ENCODE data around the gene CSF1. TPM values are rescaled to one million over a fixed set of nuclear protein-coding genes. Genes with fewer than 3 reads are reported as not detected.

Gene CSF1
- total and polyA plus RNA-seq, 2 of the 13 experiments (the other 11 are each of a cell fraction or from before 2014, with no cell fraction given) = 4.6 to 13.3 TPM

GRCh38 chr1:109910123-109910962 lies at the start of gene CSF1 (continued):
- TF ChIP-seq, protein P1, sequence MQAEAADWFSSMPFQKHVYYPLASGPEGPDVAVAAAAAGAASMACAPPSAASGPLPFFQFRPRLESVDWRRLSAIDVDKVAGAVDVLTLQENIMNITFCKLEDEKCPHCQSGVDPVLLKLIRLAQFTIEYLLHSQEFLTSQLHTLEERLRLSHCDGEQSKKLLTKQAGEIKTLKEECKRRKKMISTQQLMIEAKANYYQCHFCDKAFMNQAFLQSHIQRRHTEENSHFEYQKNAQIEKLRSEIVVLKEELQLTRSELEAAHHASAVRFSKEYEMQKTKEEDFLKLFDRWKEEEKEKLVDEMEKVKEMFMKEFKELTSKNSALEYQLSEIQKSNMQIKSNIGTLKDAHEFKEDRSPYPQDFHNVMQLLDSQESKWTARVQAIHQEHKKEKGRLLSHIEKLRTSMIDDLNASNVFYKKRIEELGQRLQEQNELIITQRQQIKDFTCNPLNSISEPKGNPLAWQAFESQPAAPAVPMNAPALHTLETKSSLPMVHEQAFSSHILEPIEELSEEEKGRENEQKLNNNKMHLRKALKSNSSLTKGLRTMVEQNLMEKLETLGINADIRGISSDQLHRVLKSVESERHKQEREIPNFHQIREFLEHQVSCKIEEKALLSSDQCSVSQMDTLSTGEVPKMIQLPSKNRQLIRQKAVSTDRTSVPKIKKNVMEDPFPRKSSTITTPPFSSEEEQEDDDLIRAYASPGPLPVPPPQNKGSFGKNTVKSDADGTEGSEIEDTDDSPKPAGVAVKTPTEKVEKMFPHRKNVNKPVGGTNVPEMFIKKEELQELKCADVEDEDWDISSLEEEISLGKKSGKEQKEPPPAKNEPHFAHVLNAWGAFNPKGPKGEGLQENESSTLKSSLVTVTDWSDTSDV (CRISPR knock-in tag; IDR thresholded peaks at IDR 0.05) = no peak
- no peak for TF ChIP-seq ZFP36 (IDR thresholded peaks at IDR 0.05; ENCODE audit: borderline replicate concordance, low read depth, low read length, partially characterized antibody)
- TF ChIP-seq HNRNPH1 (optimal IDR thresholded peaks at IDR 0.05; ENCODE audit: low read depth, low read length) = no peak
- TF ChIP-seq E2F2 (CRISPR knock-in tag; IDR thresholded peaks at IDR 0.05; ENCODE audit: borderline replicate concordance) = no peak
- TF ChIP-seq TFDP1 (CRISPR knock-in tag; IDR thresholded peaks at IDR 0.05; ENCODE audit: borderline replicate concordance) = no peak; the same call in 1 of the 2 replicates
- TF ChIP-seq ESRRA (CRISPR knock-in tag; IDR thresholded peaks at IDR 0.05; ENCODE audit: low read depth) = no peak
- no peak for TF ChIP-seq CENPBD1 (CRISPR knock-in tag; IDR thresholded peaks at IDR 0.05; ENCODE audit: borderline replicate concordance, low read depth)
- TF ChIP-seq ZNF816 (CRISPR knock-in tag; IDR thresholded peaks at IDR 0.05; ENCODE audit: borderline replicate concordance) = no peak
- TF ChIP-seq, protein P2, sequence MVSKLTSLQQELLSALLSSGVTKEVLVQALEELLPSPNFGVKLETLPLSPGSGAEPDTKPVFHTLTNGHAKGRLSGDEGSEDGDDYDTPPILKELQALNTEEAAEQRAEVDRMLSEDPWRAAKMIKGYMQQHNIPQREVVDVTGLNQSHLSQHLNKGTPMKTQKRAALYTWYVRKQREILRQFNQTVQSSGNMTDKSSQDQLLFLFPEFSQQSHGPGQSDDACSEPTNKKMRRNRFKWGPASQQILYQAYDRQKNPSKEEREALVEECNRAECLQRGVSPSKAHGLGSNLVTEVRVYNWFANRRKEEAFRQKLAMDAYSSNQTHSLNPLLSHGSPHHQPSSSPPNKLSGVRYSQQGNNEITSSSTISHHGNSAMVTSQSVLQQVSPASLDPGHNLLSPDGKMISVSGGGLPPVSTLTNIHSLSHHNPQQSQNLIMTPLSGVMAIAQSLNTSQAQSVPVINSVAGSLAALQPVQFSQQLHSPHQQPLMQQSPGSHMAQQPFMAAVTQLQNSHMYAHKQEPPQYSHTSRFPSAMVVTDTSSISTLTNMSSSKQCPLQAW (CRISPR knock-in tag; IDR thresholded peaks at IDR 0.05) = peak; percentile 30; the same call in 1 of the 2 replicates
- TF ChIP-seq ZNF33A (CRISPR knock-in tag; IDR thresholded peaks at IDR 0.05; ENCODE audit: borderline replicate concordance) = no peak
- no peak for TF ChIP-seq AHR (CRISPR knock-in tag; IDR thresholded peaks at IDR 0.05)
- TF ChIP-seq ZMYM2 (CRISPR knock-in tag; IDR thresholded peaks at IDR 0.05) = no peak
- no peak for TF ChIP-seq RXRA (CRISPR knock-in tag; IDR thresholded peaks at IDR 0.05)
- peak; percentile 49; the same call in 1 of the 2 replicates for TF ChIP-seq MAFF (IDR thresholded peaks at IDR 0.05; ENCODE audit: low read depth, low read length)
- TF ChIP-seq, protein P3, sequence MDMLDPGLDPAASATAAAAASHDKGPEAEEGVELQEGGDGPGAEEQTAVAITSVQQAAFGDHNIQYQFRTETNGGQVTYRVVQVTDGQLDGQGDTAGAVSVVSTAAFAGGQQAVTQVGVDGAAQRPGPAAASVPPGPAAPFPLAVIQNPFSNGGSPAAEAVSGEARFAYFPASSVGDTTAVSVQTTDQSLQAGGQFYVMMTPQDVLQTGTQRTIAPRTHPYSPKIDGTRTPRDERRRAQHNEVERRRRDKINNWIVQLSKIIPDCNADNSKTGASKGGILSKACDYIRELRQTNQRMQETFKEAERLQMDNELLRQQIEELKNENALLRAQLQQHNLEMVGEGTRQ (IDR thresholded peaks at IDR 0.05; ENCODE audit: low read depth, low read length) = peak; percentile 32; the same call in 1 of the 2 replicates
- TF ChIP-seq, protein P3 (CRISPR knock-in tag; IDR thresholded peaks at IDR 0.05; ENCODE audit: borderline replicate concordance) = no peak
- no peak for TF ChIP-seq NR0B2 (CRISPR knock-in tag; IDR thresholded peaks at IDR 0.05)
- TF ChIP-seq ZNF572 (CRISPR knock-in tag; IDR thresholded peaks at IDR 0.05) = no peak

Measured in HepG2 (cell line).